GM12864 (cell line): ENCODE measurements around the gene NR1I3.

ENCODE experiments used
- DNase-seq: peaks from one replicate; pipeline ENCODE4 v3.0.0-alpha.2; 2011; ENCODE audit warnings: low read depth
- H3K4me3 ChIP-seq: 2 replicates; pipeline ENCODE4 v1.5.1; 2011; ENCODE audit warnings: mild to moderate bottlenecking, low read depth, low read length, control low read depth
- TF ChIP-seq, protein P1 (sequence below): IDR thresholded peaks from 2 replicates; pipeline ENCODE4 v1.5.1; 2011; ENCODE audit warnings: low read depth, mild to moderate bottlenecking, moderate library complexity, low read length, control low read depth, inconsistent platforms; ENCODE audit errors: missing control alignments

Gene NR1I3

DNA sequence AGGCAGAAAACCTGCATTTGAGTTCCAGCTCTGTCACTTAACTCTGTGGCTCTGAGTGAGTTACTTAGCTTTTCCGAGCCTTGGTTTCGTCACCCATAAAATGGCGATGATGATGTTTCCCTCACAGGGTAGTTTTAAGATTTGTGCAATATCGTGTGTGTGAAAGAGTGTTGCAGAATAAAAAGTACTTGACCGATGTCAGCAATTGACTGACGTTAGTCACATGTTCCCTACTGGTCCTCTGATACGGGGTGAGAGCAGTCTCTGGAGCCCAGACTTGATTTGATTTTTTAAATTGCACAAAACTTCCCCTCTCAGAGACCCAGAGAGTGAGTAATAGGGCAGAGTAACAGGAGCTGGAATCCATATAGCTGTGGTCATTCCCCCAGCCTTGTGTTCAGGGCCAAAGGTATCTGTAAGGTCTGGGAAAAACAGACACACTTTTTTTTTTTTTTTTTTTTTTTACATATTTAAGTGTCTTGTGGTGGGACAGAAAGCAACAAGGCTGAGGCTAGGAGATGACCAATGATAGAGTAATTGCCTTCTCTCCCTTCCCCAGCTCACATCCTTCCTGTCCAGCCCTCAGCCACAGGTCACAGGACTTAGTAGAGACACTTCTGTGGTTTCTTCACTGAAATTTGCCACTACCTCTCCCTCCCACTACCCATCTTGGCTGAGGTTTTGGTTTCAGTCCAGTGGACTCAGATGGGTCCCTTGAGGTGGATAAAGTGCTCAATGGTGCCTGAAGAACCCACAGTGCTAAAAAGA is 20.9 kb downstream of the NR1I3 start:
- DNase-seq: peak; percentile 66
- H3K4me3 ChIP-seq: no peak overlapping the region
- TF ChIP-seq, protein P1, sequence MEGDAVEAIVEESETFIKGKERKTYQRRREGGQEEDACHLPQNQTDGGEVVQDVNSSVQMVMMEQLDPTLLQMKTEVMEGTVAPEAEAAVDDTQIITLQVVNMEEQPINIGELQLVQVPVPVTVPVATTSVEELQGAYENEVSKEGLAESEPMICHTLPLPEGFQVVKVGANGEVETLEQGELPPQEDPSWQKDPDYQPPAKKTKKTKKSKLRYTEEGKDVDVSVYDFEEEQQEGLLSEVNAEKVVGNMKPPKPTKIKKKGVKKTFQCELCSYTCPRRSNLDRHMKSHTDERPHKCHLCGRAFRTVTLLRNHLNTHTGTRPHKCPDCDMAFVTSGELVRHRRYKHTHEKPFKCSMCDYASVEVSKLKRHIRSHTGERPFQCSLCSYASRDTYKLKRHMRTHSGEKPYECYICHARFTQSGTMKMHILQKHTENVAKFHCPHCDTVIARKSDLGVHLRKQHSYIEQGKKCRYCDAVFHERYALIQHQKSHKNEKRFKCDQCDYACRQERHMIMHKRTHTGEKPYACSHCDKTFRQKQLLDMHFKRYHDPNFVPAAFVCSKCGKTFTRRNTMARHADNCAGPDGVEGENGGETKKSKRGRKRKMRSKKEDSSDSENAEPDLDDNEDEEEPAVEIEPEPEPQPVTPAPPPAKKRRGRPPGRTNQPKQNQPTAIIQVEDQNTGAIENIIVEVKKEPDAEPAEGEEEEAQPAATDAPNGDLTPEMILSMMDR: no peak

- DNase-seq: no peak
- TF ChIP-seq, protein P1: no peak
- H3K4me3 ChIP-seq: no peak within 1 kb of the TSS
Measured at GRCh38 chr1:161215076-161215475, 22.9 kb downstream of the NR1I3 start, which contains the start of gene FCER1G. Gene FCER1G (plus strand): TSS chr1:161215295. CDS start chr1:161215322, 27 bp downstream.

GRCh38 chr1:161214369-161214768 is 23.6 kb downstream of the NR1I3 start:
- TF ChIP-seq, protein P1: no peak
- DNase-seq: no peak
- no peak overlapping the region for H3K4me3 ChIP-seq

DNA sequence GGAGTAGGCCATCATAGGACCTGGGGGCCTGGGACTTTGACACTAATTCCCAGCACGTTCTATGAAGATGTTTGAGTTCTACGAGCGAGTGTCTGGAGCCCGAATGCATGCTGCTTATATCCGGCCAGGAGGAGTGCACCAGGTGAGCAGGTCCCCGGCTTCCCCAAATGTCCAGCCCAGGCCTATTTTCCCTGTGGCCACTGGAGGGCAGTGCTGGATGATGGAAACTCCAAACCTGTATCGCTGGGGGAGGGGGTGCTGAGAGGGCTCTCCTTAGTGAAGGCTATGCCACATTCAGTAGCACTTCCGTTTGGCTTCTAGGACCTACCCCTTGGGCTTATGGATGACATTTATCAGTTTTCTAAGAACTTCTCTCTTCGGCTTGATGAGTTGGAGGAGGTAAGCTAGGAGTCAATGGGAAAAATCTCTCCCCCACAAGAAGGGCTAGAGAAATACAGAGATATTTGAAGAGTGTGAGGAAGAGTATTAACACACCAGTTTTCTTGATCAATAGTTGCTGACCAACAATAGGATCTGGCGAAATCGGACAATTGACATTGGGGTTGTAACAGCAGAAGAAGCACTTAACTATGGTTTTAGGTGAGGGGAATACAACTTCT is 28.1 kb downstream of the NR1I3 start:
- peak; percentile 41 for DNase-seq
- TF ChIP-seq, protein P1: peak; percentile 91
- H3K4me3 ChIP-seq: no peak overlapping the region

DNA sequence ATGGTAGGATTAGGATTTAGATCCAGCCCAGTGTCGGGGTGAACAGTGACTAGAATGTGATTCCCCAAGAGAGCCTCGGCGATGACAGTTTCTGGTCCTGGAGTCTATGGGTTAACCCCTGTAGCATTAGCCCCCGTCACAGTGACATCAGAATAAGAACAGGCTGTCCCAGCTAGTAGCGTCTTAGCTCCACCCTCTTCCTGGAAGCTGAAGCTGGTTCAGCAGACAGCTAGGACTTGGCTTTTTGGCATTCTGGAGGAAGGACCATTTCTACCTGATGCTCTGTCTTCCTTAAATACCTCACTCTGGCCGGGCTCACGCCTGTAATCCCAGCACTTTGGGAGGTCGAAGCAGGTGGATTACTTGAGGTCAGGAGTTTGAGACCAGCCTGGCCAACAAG is 30.8 kb downstream of the NR1I3 start:
- TF ChIP-seq, protein P1: no peak
- DNase-seq: no peak

DNA sequence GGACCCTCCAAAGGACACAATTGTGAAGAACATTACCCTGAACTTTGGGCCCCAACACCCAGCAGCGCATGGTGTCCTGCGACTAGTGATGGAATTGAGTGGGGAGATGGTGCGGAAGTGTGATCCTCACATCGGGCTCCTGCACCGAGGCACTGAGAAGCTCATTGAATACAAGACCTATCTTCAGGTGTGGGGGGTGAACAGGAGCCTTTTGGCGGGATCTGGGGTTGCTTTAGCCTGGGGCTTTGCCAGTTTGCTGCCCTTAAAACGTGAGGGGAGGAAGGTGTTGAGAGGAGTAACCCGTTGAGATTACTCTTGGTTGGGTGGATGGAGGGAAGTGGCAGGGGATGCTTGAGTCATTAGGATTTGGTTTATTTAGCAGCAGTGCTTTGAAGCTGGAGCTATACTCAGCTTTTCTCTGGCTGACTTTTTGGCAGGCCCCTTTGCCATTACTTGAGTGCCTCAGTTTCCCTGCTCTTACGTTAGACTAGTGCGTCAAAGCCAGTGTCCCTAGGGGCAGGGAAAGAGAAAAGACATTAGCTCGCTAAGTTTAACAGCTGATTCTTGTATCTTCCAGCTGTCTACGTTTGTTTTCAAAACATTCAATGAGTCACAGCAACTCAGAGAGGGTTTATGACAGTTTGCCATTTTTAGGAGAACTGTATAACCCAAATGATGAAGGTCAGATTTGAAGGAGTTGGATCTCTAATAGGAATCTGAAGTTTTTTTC is 31.4 kb downstream of the NR1I3 start:
- H3K4me3 ChIP-seq: no peak overlapping the region
- TF ChIP-seq, protein P1: no peak
- no peak for DNase-seq

More for the DNA sequence above, 30.8 kb downstream of the NR1I3 start:
- no peak overlapping the region for H3K4me3 ChIP-seq
